Stomach (tissue), 4 donors: ENCODE measurements around the gene CD82.

Experiments used
- CTCF ChIP-seq, 7 experiments: fragments of 450-650 bp in 4 of 7; fragments of 200-600 bp in 3 of 7; sonication (generic) in 3 of 7; IDR thresholded peaks; one replicate each; pipeline ENCODE4 v1.5.1; 2016 to 2019; ENCODE audit warnings: antibody characterized with exemption in 7 of 7, control low read depth in 2 of 7, mild to moderate bottlenecking in 1 of 7
- POLR2A ChIP-seq, 4 donors: fragments of 450-650 bp; IDR thresholded peaks; one replicate each; pipeline ENCODE4 v1.6.1; 2016; ENCODE audit warnings: antibody characterized with exemption in 4 of 4, control low read depth in 2 of 4, mild to moderate bottlenecking in 1 of 4, moderate library complexity in 1 of 4
- POLR2AphosphoS5 ChIP-seq, 3 donors: sonication (generic); formaldehyde crosslinking; IDR thresholded peaks; one replicate each; pipeline ENCODE4 v1.6.1; 2016; ENCODE audit warnings: antibody characterized with exemption in 3 of 3

GRCh38 chr11:44597358-44598012 is 32.0 kb downstream of the CD82 start:
- TF ChIP-seq CTCF (IDR thresholded peaks at IDR 0.05) (no peak), POLR2AphosphoS5 (IDR thresholded peaks at IDR 0.05) (no peak), POLR2A (IDR thresholded peaks at IDR 0.05) (no peak)
